Neural crest cell (in vitro differentiated cells): ENCODE data around the gene PRPF38A. TPM values are rescaled to one million over a fixed set of nuclear protein-coding genes. Genes with fewer than 3 reads are reported as not detected.

Experiments
- DNase-seq: peaks from one replicate; pipeline ENCODE4 v3.0.0; 2021; ENCODE audit warnings: low read depth, mixed read lengths, low spot score
- H3K27ac Mint-ChIP-seq: one replicate; pipeline ENCODE4 v1.8.0; 2021; ENCODE audit warnings: mild to moderate bottlenecking, mixed read lengths; ENCODE audit not compliant: unreplicated experiment
- H3K27me3 Mint-ChIP-seq: 2 replicates; pipeline ENCODE4 v1.8.0; 2021; ENCODE audit warnings: low read depth, mild to moderate bottlenecking, mixed read lengths
- H3K36me3 Mint-ChIP-seq: 2 replicates; pipeline ENCODE4 v1.8.0; 2021; ENCODE audit warnings: low read depth, mild to moderate bottlenecking, mixed read lengths
- H3K4me1 Mint-ChIP-seq: 2 replicates; pipeline ENCODE4 v1.8.0; 2021; ENCODE audit warnings: mixed read lengths
- H3K4me3 Mint-ChIP-seq: one replicate; pipeline ENCODE4 v1.8.0; 2021; ENCODE audit warnings: mild to moderate bottlenecking, mixed read lengths
- H3K9me3 Mint-ChIP-seq: 2 replicates; pipeline ENCODE4 v1.8.0; 2021; ENCODE audit warnings: mixed read lengths
- total RNA-seq: library from RNA; stranded (reverse); gene quantifications from 2 replicates; pipeline ENCODE4 v1.2.1, GENCODE V29; 2021
- TF ChIP-seq, protein P1 (sequence below): fragments of 200-600 bp; sonication (generic); conservative IDR thresholded peaks from 2 replicates; pipeline ENCODE4 v1.5.0; 2021; ENCODE audit warnings: antibody characterized with exemption, mild to moderate bottlenecking

The PRPF38A gene
- total RNA-seq, 1 donor from 2014 or later: 83.6 TPM

DNA sequence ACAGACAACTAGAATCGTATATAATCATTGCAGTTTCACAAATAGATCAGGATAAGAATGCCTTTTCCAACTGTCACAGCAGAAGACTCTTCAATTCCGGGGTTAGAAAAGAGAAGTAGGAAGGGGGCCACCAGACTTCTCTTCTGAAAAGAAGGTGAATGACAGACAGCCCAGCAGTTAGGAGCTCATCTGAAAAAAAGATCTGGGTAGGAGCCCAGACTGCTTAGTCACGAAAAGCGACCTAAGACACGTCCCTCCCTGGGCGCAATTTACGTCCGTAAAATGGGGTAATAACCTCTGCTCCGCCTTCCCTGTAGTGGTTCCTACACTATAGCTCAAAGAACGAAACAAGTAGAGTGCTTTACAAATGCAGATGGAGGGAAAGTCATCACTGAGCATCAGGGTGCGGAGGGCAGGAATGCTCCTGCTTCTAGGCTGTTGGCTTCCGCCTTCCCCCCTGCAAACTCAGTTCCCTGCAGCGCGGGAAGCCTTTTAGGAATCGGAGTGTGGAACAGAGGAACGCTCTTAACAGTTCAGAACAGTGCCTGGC lies 761 bp upstream of the PRPF38A start:
- H3K27ac Mint-ChIP-seq: peak overlapping the region; percentile 100
- peak overlapping the region; percentile 100 for H3K4me3 Mint-ChIP-seq
- TF ChIP-seq, protein P1, sequence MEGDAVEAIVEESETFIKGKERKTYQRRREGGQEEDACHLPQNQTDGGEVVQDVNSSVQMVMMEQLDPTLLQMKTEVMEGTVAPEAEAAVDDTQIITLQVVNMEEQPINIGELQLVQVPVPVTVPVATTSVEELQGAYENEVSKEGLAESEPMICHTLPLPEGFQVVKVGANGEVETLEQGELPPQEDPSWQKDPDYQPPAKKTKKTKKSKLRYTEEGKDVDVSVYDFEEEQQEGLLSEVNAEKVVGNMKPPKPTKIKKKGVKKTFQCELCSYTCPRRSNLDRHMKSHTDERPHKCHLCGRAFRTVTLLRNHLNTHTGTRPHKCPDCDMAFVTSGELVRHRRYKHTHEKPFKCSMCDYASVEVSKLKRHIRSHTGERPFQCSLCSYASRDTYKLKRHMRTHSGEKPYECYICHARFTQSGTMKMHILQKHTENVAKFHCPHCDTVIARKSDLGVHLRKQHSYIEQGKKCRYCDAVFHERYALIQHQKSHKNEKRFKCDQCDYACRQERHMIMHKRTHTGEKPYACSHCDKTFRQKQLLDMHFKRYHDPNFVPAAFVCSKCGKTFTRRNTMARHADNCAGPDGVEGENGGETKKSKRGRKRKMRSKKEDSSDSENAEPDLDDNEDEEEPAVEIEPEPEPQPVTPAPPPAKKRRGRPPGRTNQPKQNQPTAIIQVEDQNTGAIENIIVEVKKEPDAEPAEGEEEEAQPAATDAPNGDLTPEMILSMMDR: no peak
- H3K27me3 Mint-ChIP-seq: no peaks in the 10 kb centered on the region
- no peak for DNase-seq
- H3K9me3 Mint-ChIP-seq: no peaks in the 10 kb centered on the region
- H3K4me1 Mint-ChIP-seq: peaks cover 39% of the 10 kb centered on the region
- peaks cover 15% of the 10 kb centered on the region for H3K36me3 Mint-ChIP-seq

DNA sequence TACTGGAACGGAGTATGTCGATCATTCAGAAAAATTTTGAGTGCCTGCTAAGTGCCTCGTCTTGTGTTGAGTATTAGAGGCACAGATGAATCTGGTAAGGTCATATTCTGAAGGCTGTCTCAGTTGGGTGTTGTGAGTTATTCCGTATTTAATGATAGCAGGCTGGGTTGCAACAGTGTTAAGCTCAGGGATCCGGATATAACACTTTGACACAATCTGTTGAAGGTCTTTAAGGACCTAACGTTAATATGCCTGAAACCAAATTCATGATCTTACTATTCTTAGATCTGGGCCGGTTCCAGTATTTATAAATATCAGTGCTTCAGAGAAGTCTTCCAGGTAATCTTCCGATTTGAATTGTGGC lies 555 bp downstream of the PRPF38A start:
- DNase-seq: no peak
- Mint-ChIP-seq H3K4me3 (peak overlapping the region; percentile 100), H3K27me3 (no peaks in the 10 kb centered on the region), H3K27ac (peak overlapping the region; percentile 100), H3K36me3 (peaks cover 20% of the 10 kb centered on the region), H3K9me3 (no peaks in the 10 kb centered on the region), H3K4me1 (peaks cover 39% of the 10 kb centered on the region)
- TF ChIP-seq, protein P1: no peak

DNA sequence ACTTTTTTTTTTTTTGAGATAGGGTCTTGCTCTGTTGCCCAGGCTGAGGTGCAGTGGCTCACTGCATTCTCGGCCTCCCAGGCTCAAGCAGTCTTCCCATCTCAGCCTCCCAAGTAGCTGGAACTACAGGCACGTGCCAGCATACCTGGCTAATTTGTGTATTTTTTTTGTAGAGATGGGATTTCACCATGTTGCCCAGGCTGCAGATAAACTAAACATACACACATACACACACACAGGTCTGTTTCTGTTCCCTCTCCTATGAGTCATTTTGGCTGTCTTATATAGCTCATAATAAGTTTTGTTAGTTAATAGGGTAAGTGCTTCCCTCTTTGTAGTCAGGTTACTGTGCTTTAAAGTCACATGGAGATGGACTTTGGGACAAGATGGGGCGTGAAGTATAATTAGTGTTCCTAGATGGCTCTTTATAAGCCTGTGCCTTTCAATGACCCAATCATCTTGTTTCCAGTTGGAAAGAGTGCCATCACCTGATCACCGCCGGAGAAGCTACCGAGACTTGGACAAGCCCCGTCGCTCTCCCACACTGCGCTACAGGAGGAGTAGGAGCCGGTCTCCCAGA lies 9.1 kb downstream of the PRPF38A start:
- no peaks in the 10 kb centered on the region for H3K9me3 Mint-ChIP-seq
- no peak for DNase-seq
- H3K4me3 Mint-ChIP-seq: no peak overlapping the region
- H3K36me3 Mint-ChIP-seq: peaks cover 20% of the 10 kb centered on the region
- H3K4me1 Mint-ChIP-seq: no peaks in the 10 kb centered on the region
- no peak overlapping the region for H3K27ac Mint-ChIP-seq
- H3K27me3 Mint-ChIP-seq: no peaks in the 10 kb centered on the region
- TF ChIP-seq, protein P1: no peak

DNA sequence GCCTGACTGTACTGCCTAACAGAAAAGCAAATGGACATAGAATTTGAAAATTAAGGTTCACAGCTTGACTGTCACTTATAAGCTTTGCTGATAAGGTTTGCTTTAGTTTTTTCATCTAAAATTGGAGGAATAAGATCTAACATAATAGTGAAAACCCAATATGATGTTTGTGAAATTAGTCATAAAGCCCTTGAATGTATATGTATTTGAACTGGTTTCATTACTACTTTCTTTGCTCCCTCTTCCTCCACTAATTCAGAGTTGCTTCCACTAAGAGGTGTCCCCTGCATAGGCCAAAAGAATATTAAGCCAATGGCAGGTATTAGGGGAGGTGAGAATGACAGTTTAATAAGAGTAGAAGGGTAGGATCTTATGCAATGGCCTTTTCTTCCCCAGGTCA lies 10.5 kb downstream of the PRPF38A start:
- no peak overlapping the region for H3K27ac Mint-ChIP-seq
- H3K4me3 Mint-ChIP-seq: no peak overlapping the region

DNA sequence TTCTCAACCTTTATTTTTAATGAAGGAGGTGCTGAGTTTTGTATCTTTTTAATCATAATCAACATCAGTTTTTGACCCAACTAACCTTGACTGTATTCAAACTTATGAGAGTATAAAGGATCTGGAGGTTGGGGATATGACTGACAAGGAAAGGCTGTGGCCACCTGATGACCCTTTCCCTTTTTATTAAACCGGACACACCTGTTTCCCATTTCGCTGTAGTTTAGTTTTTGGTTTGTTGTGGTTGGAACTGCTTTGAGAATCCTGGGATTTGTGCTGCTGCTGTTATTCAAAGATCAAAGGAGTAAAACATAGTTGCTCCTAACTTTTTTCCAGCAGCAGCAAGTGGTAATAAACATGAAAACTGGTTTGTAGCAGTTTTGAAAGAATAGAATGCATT lies 12.4 kb downstream of the PRPF38A start:
- Mint-ChIP-seq H3K27ac (no peak overlapping the region), H3K9me3 (no peaks in the 10 kb centered on the region), H3K36me3 (peaks cover 15% of the 10 kb centered on the region), H3K4me3 (no peak overlapping the region), H3K27me3 (no peaks in the 10 kb centered on the region), H3K4me1 (no peaks in the 10 kb centered on the region)
- DNase-seq: no peak
- TF ChIP-seq, protein P1: no peak

More for the DNA sequence above, 10.5 kb downstream of the PRPF38A start:
- TF ChIP-seq, protein P1: no peak
- Mint-ChIP-seq H3K27me3 (no peaks in the 10 kb centered on the region), H3K9me3 (no peaks in the 10 kb centered on the region), H3K4me1 (no peaks in the 10 kb centered on the region), H3K36me3 (peaks cover 18% of the 10 kb centered on the region)
- no peak for DNase-seq
